Stimulated activated CD8-positive, alpha-beta memory T cell treated with anti-CD3 and anti-CD28 coated beads, Interleukin-4, amount 100 ng/mL, for 4 hours (primary cell): Measurements from ENCODE around the gene TRPC4.
"Not testable (repeated sequence)": the region's sequence is repeated elsewhere in the genome, so short reads cannot be mapped to it uniquely, and the experiment has no call there.

Experiments
- DNase-seq, 2 donors: peaks; one replicate each; pipeline ENCODE4 v3.0.0-alpha.2; 2020; ENCODE audit warnings: low read depth in 2 of 2, low spot score in 1 of 2

Gene TRPC4

DNA sequence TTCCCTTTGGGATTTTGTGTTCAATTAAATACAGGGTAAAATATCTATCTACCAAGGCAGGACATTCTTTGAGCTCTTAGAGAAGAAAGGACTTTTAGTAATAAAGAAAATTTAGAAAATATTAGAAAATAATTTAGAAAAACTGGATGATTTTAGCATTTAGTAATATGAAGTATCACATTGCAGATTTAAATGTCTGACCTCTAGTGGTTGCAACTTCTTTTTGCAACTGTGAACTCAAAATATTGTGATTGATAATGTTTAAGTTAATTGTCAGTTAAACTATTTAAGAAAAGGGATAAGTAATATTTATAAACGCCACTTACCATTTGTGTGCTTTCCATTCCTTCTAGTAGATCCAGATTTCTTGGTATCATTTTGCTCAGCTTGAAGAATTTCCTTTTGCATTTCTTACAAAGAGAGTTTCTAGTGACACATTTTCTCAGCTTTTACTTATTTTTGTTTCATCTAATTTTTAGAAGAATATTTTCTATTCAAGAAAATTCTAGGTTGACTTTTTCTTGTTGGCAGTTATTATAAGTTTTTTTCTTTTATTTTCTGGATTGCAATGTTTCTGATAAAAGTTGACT, 260.7 kb downstream of the TRPC4 start:
- no peak for DNase-seq

DNA sequence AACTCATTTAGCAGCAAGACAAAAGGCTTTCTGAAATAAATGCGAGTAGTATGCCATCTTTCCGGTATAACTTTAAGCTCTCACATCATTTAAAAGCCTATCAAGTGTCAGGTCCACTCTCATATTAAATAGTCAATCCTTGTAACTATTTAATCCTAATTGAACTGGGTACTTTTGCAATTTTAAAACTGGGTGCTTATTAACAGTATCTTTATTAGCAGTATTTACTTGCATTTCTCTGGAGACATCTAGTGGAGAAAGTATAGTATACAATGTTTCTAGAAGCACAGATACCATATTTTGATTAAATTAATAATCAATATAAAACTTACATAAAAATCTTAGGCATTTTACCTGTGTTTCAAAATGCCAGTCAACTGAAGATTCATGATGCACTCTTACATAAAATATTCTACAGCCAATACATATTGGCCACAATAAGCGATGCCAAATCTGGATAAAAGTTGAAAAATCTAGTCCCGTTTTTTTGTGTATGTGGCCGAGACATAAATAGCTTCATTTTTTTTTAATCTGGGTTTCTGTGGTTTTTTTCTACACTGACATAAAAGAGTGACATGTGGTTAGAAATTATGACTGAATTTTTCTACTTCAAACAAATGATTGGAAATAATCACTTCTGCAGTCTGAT, 266.7 kb downstream of the TRPC4 start:
- no peak for DNase-seq

DNA sequence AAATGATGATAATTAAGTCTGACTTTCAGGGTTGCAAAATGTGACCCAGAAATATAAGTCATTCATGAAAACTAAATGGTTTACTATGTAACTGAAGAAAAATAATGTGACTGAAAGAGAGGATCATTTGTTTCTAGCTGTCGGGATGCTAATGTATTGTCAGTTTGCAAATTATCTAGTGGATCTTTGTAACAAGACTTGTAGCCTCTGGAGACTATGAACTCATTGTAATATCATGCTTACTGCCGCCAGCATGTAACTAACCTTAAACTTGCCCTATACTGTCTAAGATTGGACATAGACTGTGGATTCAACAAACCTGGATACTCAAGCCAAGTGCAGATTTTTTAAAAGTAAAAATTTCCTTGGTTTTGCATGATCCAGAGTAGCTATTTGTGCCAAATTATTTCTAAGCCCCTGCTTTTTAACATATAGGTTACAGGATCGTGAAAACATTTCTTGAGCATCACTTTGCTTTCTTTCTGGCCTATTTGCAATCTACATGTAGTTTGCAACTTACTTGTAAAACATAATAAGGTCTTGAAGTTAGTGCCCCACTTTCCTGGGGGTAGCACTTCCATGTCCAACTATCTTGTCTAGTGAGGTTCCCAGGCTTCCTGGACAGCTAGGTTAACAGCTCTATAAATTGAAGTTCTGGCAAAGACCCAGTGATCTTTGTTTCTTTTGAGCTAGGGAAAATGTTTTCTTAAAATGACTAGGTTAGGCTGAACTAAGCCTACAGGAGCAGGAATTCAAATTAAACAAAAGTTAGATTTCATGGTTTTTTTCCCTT, 267.7 kb downstream of the TRPC4 start:
- DNase-seq = no peak

DNA sequence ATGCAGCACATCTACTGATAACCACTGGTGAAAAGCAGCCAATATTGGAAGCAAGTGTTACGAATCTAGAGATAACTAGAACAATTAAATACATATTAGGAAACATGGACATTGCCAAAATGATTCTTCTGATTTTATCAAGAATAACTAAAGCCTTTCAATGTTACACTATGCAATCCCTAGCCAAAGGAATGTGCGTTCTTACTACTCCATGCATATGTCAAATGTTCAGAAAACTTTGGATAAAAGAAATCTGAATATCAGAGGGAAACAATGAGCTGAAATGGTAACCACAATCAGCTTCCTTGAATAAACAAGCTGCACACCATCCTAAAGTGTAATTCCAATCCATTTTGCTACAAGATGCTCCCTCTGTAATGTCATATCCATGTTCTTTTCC, 270.1 kb downstream of the TRPC4 start:
- DNase-seq = no peak

DNA sequence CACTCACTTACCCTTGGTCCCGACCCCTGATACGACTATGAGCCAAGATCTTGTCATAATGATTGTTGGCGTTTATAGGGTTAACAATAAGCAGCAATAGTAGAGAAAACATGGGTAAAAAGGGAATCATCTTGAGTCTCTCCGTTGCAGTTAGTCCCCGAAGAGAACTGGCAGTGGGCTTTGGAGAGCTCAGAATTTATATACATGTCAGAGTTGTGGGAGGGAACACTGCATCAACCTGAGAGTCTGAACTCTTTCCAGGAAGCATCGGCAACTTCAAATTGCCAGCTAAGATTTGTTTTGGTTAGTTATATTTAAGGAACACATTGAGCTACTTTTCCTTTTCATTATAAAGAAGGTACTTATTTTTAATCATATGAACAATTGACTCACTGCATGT, 271.0 kb downstream of the TRPC4 start, which contains the start of gene POSTN:
Gene POSTN (minus strand): TSS at position 172 of the 400 bp plus-strand sequence. CDS start 42 bp downstream, at position 130.
- DNase-seq = no peak

DNA sequence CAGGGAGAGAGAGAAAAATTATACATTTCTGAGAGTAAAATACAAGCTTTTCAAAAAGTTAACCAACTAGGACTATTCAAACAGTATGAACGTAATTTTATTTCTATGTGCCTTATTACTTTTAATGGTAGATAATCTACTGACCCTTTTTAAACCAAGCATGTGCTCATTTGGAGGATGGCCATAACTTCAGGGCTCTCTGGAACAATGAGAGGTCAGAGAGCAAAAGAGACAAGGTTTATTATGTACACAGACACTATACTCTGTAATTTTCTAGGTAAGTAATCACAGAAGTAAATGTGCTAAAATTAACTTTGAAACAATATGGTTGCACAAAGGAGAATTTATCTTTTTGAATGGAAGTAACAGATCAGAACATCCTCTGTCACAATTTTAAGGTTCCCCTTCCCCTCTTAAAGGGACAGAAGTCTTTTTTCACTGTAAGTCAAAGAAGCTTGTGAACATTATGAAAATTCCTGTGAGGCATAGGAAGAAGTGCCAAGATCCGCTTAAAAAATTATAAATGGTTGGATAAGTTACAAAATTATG, 272.0 kb downstream of the TRPC4 start:
- DNase-seq = no peak

DNA sequence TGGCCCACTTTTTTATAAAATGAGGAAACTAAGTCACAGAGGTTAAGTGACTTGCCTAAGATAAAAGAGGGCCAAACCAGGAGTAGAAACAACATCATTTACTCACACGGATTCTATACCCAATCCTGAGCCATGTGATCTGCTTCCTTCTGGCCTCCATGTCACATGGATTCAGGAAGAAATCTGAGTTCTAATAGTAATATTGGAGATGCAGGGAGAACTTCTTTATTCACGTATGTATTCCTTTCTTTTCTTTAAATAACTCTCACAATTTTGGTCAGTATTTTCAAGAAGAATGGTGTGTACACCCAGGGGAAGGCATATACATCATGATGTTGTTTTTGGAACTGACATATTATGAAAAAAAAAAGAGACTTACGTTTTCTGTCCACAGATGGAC, 272.8 kb downstream of the TRPC4 start:
- no peak for DNase-seq

DNA sequence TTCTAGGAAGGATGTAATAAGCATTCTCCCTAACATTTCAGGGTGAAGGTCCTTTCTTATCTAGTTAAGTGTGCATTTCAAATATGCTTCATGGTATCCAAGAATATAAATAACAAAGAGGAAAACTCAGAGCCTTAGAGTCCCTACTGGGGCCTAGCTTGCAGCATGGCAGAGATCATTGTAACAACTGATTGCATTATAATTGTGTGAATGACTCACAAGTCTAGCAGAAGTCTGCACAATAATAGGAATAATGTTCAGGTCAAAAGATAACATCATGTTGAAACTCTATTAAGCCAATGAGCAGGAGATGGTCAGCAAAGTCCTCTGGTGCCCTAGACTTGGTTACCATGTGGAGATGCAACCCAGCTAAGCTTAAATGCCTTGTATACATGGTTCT, 274.4 kb downstream of the TRPC4 start:
- no peak for DNase-seq

DNA sequence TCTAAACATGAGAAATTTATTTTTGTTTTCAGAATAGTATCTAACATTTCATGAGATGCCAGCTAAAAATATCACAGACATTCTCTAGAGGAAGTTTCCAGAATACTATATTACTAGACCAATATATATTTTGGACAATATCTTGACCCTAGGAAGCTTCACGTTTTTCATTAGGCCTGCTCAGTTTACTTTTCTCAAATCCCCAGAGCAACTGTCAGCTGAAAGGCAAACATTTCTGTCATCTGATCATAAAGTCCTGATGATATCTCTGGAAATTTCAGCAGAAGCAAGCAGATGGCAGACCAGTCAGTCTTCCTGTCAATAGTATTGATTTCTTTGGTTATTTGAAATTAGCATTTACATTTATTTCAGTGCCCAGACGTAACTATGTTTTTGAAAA, 275.0 kb downstream of the TRPC4 start:
- DNase-seq = no peak

DNA sequence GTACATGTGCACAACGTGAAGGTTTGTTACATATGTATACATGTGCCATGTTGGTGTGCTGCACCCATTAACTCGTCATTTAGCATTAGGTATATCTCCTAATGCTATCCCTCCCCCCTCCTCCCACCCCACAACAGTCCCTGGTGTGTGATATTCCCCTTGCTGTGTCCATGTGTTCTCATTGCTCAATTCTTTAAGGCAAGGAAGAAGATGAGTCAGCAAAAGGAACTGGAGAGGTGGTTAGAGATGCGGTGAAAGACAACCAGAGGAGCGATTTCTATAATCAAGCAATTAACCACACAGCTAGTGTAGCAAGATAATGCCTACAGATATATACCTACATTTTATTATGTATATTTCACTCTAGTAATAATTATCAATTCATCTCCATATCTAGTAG, 280.2 kb downstream of the TRPC4 start:
- not testable (repeated sequence) for DNase-seq

DNA sequence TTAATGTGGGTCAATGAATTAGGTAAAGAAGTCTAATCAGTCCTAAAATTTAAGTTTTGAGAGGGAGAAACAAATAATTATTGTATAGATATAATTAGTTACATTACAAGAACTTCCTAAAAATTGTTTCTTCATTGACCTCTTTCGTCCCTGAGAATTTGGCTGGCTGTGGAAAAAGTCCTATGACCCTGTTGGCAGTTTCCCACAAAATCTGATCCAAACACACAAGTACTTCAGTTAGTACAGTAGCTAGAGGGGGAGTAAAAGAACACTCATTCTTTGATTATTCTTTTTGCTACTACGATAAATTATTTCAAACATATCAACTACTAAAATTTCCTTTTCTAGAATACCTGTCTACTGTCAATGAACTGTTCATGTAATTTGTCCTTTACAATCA, 282.3 kb downstream of the TRPC4 start:
- DNase-seq = no peak
